ENCODE results near the gene AIG1. TPM values are rescaled to one million over a fixed set of nuclear protein-coding genes. Genes with fewer than 3 reads are reported as not detected.

Gene AIG1
- total RNA-seq, 1 experiment from 2014 or later: 51.1 TPM

DNA sequence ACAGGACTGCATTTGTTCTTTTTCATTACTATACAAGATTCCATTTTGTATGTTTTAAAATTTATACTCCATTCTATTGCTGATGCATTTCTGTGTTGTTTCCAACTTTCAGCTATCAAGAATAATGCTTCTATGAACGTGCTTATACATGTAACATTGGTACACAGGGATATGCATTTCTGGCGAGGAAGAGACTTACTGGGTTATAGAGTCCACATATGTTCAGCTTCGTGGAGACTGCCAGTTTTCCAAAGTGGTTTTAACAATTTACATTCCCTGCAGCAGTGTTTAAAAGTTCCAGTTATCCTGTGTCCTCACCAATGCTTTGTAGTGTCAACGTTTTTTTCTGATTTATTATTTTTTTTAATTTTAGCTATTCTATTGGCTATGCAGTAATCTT is 48.5 kb downstream of the AIG1 start:
- H3K9me3 ChIP-seq (ENCODE audit: control insufficient read depth in 1 of 2, insufficient read depth in 1 of 2, low read depth in 1 of 2, low read length in 2 of 2): no peaks in the 10 kb centered on the region
- H2AFZ ChIP-seq (ENCODE audit: low read depth, low read length, poor library complexity, severe bottlenecking): no peak overlapping the region
- DNase-seq (ENCODE audit: low read depth, low spot score) (no peak), ATAC-seq (no peak)
- no peaks in the 10 kb centered on the region for H3K4me1 ChIP-seq (ENCODE audit: control insufficient read depth in 1 of 2, insufficient read depth in 2 of 2, low read length in 2 of 2)
- H3K27ac ChIP-seq (ENCODE audit: low read depth, low read length): no peak overlapping the region
- ChIA-PET POLR2A (interaction anchor here (0.6 kb wide), 1 partner anchor 546 kb away, joined by 3 read pairs; no protein-coding TSS in a partner anchor), CTCF (no interaction called here), RAD21 (ENCODE audit: low non-redundant PET in 1 of 2, low total read pairs in 2 of 2, uncharacterized antibody in 2 of 2, unreplicated experiment in 2 of 2) (no interaction called here)
- intact Hi-C loops (cut with micrococcal nuclease): no loop called here
- no TSS peak for BruUV-seq (replicated peaks)
- H4K20me1 ChIP-seq (ENCODE audit: insufficient read depth): no peaks in the 10 kb centered on the region
- H3K9me2 ChIP-seq (ENCODE audit: insufficient read depth): no peaks in the 10 kb centered on the region
- no peaks in the 10 kb centered on the region for H3K27me3 ChIP-seq (ENCODE audit: insufficient read depth, low read length)
- no peak overlapping the region for H3K9ac ChIP-seq (ENCODE audit: low read length)
- no peaks in the 10 kb centered on the region for H3K79me2 ChIP-seq (ENCODE audit: insufficient read depth, low read length)
- TF ChIP-seq ZFX (IDR thresholded peaks at IDR 0.05): no peak
- no peak for TF ChIP-seq SRF (IDR thresholded peaks at IDR 0.05; ENCODE audit: low read depth)
- TF ChIP-seq EZH2 (IDR thresholded peaks at IDR 0.05): no peak
- TF ChIP-seq FOSL1 (IDR thresholded peaks at IDR 0.05; ENCODE audit: low read depth): no peak
- no peak for TF ChIP-seq SP1 (IDR thresholded peaks at IDR 0.05; ENCODE audit: low read depth)
- no peak for TF ChIP-seq SIN3A (IDR thresholded peaks at IDR 0.05; ENCODE audit: low read depth)
- no peak for TF ChIP-seq RAD21 (IDR thresholded peaks at IDR 0.05; ENCODE audit: low read depth)
- TF ChIP-seq YY1 (IDR thresholded peaks at IDR 0.05; ENCODE audit: extremely low read depth, insufficient replicate concordance, low read depth, low read length): no peak
- TF ChIP-seq EGR1 (IDR thresholded peaks at IDR 0.05; ENCODE audit: low read depth): no peak
- no peak for TF ChIP-seq CEBPB (IDR thresholded peaks at IDR 0.05; ENCODE audit: low read depth)
- TF ChIP-seq ELF1 (IDR thresholded peaks at IDR 0.05; ENCODE audit: borderline replicate concordance, low read depth): no peak
- no peak for TF ChIP-seq EZH2phosphoT487 (IDR thresholded peaks at IDR 0.05; ENCODE audit: borderline replicate concordance)
- TF ChIP-seq POLR2A (IDR thresholded peaks at IDR 0.05; ENCODE audit: borderline replicate concordance, extremely low read depth, insufficient read depth, insufficient read length): no peak
- no peak for TF ChIP-seq ZNF274 (IDR thresholded peaks at IDR 0.05; ENCODE audit: low read depth, low read length)
- TF ChIP-seq, protein P1, sequence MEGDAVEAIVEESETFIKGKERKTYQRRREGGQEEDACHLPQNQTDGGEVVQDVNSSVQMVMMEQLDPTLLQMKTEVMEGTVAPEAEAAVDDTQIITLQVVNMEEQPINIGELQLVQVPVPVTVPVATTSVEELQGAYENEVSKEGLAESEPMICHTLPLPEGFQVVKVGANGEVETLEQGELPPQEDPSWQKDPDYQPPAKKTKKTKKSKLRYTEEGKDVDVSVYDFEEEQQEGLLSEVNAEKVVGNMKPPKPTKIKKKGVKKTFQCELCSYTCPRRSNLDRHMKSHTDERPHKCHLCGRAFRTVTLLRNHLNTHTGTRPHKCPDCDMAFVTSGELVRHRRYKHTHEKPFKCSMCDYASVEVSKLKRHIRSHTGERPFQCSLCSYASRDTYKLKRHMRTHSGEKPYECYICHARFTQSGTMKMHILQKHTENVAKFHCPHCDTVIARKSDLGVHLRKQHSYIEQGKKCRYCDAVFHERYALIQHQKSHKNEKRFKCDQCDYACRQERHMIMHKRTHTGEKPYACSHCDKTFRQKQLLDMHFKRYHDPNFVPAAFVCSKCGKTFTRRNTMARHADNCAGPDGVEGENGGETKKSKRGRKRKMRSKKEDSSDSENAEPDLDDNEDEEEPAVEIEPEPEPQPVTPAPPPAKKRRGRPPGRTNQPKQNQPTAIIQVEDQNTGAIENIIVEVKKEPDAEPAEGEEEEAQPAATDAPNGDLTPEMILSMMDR (IDR thresholded peaks at IDR 0.05 in 2 of 3, conservative IDR thresholded peaks at IDR 0.05 in 1 of 3; ENCODE audit: borderline replicate concordance in 1 of 3, insufficient read depth in 1 of 3, low read depth in 2 of 3, low read length in 2 of 3): no peak
- TF ChIP-seq JUND (IDR thresholded peaks at IDR 0.05): no peak
- TF ChIP-seq, protein P2, sequence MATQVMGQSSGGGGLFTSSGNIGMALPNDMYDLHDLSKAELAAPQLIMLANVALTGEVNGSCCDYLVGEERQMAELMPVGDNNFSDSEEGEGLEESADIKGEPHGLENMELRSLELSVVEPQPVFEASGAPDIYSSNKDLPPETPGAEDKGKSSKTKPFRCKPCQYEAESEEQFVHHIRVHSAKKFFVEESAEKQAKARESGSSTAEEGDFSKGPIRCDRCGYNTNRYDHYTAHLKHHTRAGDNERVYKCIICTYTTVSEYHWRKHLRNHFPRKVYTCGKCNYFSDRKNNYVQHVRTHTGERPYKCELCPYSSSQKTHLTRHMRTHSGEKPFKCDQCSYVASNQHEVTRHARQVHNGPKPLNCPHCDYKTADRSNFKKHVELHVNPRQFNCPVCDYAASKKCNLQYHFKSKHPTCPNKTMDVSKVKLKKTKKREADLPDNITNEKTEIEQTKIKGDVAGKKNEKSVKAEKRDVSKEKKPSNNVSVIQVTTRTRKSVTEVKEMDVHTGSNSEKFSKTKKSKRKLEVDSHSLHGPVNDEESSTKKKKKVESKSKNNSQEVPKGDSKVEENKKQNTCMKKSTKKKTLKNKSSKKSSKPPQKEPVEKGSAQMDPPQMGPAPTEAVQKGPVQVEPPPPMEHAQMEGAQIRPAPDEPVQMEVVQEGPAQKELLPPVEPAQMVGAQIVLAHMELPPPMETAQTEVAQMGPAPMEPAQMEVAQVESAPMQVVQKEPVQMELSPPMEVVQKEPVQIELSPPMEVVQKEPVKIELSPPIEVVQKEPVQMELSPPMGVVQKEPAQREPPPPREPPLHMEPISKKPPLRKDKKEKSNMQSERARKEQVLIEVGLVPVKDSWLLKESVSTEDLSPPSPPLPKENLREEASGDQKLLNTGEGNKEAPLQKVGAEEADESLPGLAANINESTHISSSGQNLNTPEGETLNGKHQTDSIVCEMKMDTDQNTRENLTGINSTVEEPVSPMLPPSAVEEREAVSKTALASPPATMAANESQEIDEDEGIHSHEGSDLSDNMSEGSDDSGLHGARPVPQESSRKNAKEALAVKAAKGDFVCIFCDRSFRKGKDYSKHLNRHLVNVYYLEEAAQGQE (IDR thresholded peaks at IDR 0.05; ENCODE audit: low read depth): no peak
- TF ChIP-seq POLR2AphosphoS5 (IDR thresholded peaks at IDR 0.05; ENCODE audit: low read depth, low read length): no peak
- H3K4me3 ChIP-seq (replicated peaks in 1 of 2; ENCODE audit: low read depth in 1 of 2, low read length in 2 of 2): no peak overlapping the region
- H3K4me2 ChIP-seq (ENCODE audit: low read length): no peak overlapping the region
- no peaks in the 10 kb centered on the region for H3K36me3 ChIP-seq (ENCODE audit: control insufficient read depth in 1 of 2, insufficient read depth in 2 of 2, low read length in 2 of 2)
